ENCODE results near the gene FBXW10B.
"Not testable (repeated sequence)": the region's sequence is repeated elsewhere in the genome, so short reads cannot be mapped to it uniquely, and the experiment has no call there.

- TF ChIP-seq CTCF (IDR thresholded peaks at IDR 0.05 in 8 of 11, conservative IDR thresholded peaks at IDR 0.05 in 3 of 11); POLR2A (IDR thresholded peaks at IDR 0.05): not testable (repeated sequence)
These were observed 44.8 kb downstream of the FBXW10B start for GRCh38 chr17:15574660-15575059.
